ENCODE measurements around the gene MRGPRD.

DNA sequence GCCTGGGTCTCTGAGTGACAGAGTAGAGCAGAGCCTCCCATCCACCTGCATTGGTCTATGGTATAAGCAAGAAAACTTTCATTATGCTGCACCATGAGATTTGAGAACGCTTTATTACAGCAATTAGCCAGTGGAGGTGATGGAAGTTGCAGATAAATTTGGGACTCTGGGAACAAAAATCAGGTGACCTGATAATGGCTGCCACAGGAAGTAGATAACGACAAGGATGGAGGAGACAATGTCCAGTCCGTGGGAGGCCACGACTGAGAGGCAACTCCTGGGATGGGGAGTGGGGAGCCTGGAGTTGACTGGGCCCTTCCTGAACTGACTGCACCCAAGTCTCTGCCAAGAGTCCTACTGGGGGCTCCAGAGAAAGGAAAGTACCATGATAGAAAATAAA, 4.7 kb downstream of the MRGPRD start:
- TF ChIP-seq EZH2 (IDR thresholded peaks at IDR 0.05; ENCODE audit: low read depth) = no peak
- TF ChIP-seq, protein P1, sequence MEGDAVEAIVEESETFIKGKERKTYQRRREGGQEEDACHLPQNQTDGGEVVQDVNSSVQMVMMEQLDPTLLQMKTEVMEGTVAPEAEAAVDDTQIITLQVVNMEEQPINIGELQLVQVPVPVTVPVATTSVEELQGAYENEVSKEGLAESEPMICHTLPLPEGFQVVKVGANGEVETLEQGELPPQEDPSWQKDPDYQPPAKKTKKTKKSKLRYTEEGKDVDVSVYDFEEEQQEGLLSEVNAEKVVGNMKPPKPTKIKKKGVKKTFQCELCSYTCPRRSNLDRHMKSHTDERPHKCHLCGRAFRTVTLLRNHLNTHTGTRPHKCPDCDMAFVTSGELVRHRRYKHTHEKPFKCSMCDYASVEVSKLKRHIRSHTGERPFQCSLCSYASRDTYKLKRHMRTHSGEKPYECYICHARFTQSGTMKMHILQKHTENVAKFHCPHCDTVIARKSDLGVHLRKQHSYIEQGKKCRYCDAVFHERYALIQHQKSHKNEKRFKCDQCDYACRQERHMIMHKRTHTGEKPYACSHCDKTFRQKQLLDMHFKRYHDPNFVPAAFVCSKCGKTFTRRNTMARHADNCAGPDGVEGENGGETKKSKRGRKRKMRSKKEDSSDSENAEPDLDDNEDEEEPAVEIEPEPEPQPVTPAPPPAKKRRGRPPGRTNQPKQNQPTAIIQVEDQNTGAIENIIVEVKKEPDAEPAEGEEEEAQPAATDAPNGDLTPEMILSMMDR (conservative IDR thresholded peaks at IDR 0.05) = no peak

All from PC-9 (cell line).